Stimulated activated CD4-positive, alpha-beta T cell treated with anti-CD3 and anti-CD28 coated beads, Interleukin-2, amount 100 ng/mL, for 24 hours (primary cell): ENCODE data around the gene ZFC3H1.
"Not testable (repeated sequence)": the region's sequence is repeated elsewhere in the genome, so short reads cannot be mapped to it uniquely, and the experiment has no call there.

ENCODE experiments used
- DNase-seq, 2 donors: peaks; one replicate each; pipeline ENCODE4 v3.0.0-alpha.2; 2020

The ZFC3H1 gene

GRCh38 chr12:71626098-71626497 lies 37.5 kb downstream of the ZFC3H1 start:
- no peak for DNase-seq

GRCh38 chr12:71625476-71625875 lies 38.2 kb downstream of the ZFC3H1 start:
- no peak for DNase-seq

- DNase-seq, result no peak
Measured at GRCh38 chr12:71621938-71622337, 41.7 kb downstream of the ZFC3H1 start.

GRCh38 chr12:71610031-71610795 lies 53.4 kb downstream of the ZFC3H1 start:
- no peak for DNase-seq

- no peak for DNase-seq
Measured at GRCh38 chr12:71607494-71608330, 55.9 kb downstream of the ZFC3H1 start.

- no peak for DNase-seq
Measured at GRCh38 chr12:71605039-71605438, 58.6 kb downstream of the ZFC3H1 start.

- DNase-seq, result no peak
Measured at GRCh38 chr12:71602761-71603577, 60.7 kb downstream of the ZFC3H1 start.

- DNase-seq, result no peak
Measured at GRCh38 chr12:71601546-71601945, 62.1 kb downstream of the ZFC3H1 start.

- DNase-seq, result no peak
Measured at GRCh38 chr12:71599210-71599609, 64.4 kb downstream of the ZFC3H1 start.

GRCh38 chr12:71594214-71594948 lies 69.3 kb downstream of the ZFC3H1 start:
- no peak for DNase-seq

GRCh38 chr12:71592841-71593240 lies 70.8 kb downstream of the ZFC3H1 start:
- no peak for DNase-seq

GRCh38 chr12:71591601-71592000 lies 72.0 kb downstream of the ZFC3H1 start:
- DNase-seq, result no peak

GRCh38 chr12:71589478-71589881 lies 74.2 kb downstream of the ZFC3H1 start:
- no peak for DNase-seq

- no peak for DNase-seq
Measured at GRCh38 chr12:71587012-71587411, 76.6 kb downstream of the ZFC3H1 start.

- DNase-seq, result no peak
Measured at GRCh38 chr12:71585218-71585617, 78.4 kb downstream of the ZFC3H1 start.

GRCh38 chr12:71584356-71584755 lies 79.3 kb downstream of the ZFC3H1 start:
- DNase-seq, result no peak

GRCh38 chr12:71582925-71583324 lies 80.7 kb downstream of the ZFC3H1 start:
- no peak for DNase-seq

- DNase-seq, result no peak
Measured at GRCh38 chr12:71581206-71581605, 82.4 kb downstream of the ZFC3H1 start.

- no peak for DNase-seq
Measured at GRCh38 chr12:71578694-71579258, 84.9 kb downstream of the ZFC3H1 start.

GRCh38 chr12:71576496-71576895 lies 87.2 kb downstream of the ZFC3H1 start:
- no peak for DNase-seq

GRCh38 chr12:71569885-71570284 lies 93.8 kb downstream of the ZFC3H1 start:
- not testable (repeated sequence) for DNase-seq

- no peak for DNase-seq
Measured at GRCh38 chr12:71567537-71567936, 96.1 kb downstream of the ZFC3H1 start.
